ENCODE measurements around the gene SEPTIN12. TPM values are rescaled to one million over a fixed set of nuclear protein-coding genes. Genes with fewer than 3 reads are reported as not detected.

SEPTIN12 gene
- total RNA-seq, 1 experiment from 2014 or later, result not detected

DNA sequence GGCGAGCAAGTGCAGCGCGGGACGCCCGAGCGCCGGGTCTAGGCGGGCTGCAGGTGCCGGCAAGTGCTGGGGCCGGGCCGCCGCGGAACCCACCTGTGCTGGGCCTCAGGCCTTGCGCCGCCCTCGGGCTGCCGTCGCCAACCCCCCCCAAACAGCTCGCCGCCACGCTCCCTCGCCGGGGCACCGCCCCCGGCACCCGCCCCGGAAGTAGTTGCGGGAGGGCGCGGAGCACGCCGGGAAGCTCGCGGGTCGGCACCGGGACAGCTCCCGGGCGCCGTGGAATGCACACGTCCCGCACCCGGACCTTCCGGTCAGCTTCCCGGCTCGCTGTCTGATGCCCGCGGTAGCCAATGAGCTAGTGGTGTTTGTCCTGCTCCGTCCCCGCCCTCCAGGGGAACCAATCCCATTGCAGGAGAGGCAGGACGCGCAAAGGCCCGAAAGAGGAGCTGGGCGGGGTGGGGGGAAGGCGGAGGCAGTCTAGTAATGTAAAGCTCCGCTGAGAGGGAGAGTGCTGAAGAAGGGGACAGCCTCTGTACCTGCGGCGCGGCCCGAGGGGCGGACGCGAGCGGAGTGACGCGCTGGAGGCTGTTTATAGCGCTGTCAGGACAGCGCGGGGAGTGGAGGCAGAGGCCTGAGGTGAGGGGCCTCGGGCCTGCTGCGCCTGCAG is 53.9 kb downstream of the SEPTIN12 start, which contains the start of the genes ANKS3 and DNAAF8:
TSS of gene ANKS3 (minus strand) at position 209 of the 667 bp plus-strand sequence. CDS start 4,122 bp downstream, outside the sequence.
TSS of gene DNAAF8 (plus strand) at position 475 of the 667 bp plus-strand sequence. CDS start 1,978 bp downstream, outside the sequence.
- Histone ChIP-seq H3K36me3 (ENCODE audit: control insufficient read depth, insufficient read depth, low read length) (peaks cover 4% of the 10 kb centered on the region; the same call in 1 of the 2 replicates), H3K27me3 (ENCODE audit: control insufficient read depth, insufficient read depth, low read length) (no peaks in the 10 kb centered on the region), H3K27ac (ENCODE audit: low read length) (peak within 1 kb of the TSS; percentile 86), H3K4me3 (ENCODE audit: low read depth in 2 of 2, low read length in 2 of 2) (peak within 1 kb of the TSS; percentile 75 to 89), H3K9me3 (ENCODE audit: control insufficient read depth, insufficient read depth, low read depth, low read length) (no peaks in the 10 kb centered on the region), H3K4me1 (ENCODE audit: control insufficient read depth, insufficient read depth, low read length) (no peaks in the 10 kb centered on the region)
- DNase-seq (ENCODE audit: low read depth, low spot score) (peak; percentile 78), ATAC-seq (peak; percentile 97)
- intact Hi-C loops (cut with micrococcal nuclease; ENCODE audit: unreplicated experiment), result no loop called here
- ChIA-PET POLR2A (interaction anchor here (0.5 to 0.7 kb wide), 7 partner anchors 119 to 331 kb away, joined by 3 to 8 read pairs (median 5); no protein-coding TSS in a partner anchor), CTCF (interaction anchor here (0.6 to 1.2 kb wide), 2 partner anchors 19 to 51 kb away, joined by 3 to 4 read pairs; no protein-coding TSS in a partner anchor)
- BruUV-seq (replicated peaks), result no TSS peak
- TF ChIP-seq SIN3A (IDR thresholded peaks at IDR 0.05; ENCODE audit: borderline replicate concordance, insufficient read depth, low read depth, low read length), result peak; percentile 96; the same call in 1 of the 2 replicates
- peak; percentile 24; the same call in 1 of the 2 replicates for TF ChIP-seq POLR2AphosphoS5 (IDR thresholded peaks at IDR 0.05; ENCODE audit: low read depth, low read length)
- TF ChIP-seq, protein P1, sequence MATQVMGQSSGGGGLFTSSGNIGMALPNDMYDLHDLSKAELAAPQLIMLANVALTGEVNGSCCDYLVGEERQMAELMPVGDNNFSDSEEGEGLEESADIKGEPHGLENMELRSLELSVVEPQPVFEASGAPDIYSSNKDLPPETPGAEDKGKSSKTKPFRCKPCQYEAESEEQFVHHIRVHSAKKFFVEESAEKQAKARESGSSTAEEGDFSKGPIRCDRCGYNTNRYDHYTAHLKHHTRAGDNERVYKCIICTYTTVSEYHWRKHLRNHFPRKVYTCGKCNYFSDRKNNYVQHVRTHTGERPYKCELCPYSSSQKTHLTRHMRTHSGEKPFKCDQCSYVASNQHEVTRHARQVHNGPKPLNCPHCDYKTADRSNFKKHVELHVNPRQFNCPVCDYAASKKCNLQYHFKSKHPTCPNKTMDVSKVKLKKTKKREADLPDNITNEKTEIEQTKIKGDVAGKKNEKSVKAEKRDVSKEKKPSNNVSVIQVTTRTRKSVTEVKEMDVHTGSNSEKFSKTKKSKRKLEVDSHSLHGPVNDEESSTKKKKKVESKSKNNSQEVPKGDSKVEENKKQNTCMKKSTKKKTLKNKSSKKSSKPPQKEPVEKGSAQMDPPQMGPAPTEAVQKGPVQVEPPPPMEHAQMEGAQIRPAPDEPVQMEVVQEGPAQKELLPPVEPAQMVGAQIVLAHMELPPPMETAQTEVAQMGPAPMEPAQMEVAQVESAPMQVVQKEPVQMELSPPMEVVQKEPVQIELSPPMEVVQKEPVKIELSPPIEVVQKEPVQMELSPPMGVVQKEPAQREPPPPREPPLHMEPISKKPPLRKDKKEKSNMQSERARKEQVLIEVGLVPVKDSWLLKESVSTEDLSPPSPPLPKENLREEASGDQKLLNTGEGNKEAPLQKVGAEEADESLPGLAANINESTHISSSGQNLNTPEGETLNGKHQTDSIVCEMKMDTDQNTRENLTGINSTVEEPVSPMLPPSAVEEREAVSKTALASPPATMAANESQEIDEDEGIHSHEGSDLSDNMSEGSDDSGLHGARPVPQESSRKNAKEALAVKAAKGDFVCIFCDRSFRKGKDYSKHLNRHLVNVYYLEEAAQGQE (IDR thresholded peaks at IDR 0.05; ENCODE audit: insufficient read depth in 1 of 2, low read depth in 2 of 2, low read length in 1 of 2), result peak; percentile 61 to 82; a peak in 3 of 4 replicates
- TF ChIP-seq TCF7L2 (IDR thresholded peaks at IDR 0.05; ENCODE audit: low read depth, low read length), result peak; percentile 74; the same call in 1 of the 2 replicates
- TF ChIP-seq, protein P2, sequence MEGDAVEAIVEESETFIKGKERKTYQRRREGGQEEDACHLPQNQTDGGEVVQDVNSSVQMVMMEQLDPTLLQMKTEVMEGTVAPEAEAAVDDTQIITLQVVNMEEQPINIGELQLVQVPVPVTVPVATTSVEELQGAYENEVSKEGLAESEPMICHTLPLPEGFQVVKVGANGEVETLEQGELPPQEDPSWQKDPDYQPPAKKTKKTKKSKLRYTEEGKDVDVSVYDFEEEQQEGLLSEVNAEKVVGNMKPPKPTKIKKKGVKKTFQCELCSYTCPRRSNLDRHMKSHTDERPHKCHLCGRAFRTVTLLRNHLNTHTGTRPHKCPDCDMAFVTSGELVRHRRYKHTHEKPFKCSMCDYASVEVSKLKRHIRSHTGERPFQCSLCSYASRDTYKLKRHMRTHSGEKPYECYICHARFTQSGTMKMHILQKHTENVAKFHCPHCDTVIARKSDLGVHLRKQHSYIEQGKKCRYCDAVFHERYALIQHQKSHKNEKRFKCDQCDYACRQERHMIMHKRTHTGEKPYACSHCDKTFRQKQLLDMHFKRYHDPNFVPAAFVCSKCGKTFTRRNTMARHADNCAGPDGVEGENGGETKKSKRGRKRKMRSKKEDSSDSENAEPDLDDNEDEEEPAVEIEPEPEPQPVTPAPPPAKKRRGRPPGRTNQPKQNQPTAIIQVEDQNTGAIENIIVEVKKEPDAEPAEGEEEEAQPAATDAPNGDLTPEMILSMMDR (IDR thresholded peaks at IDR 0.05), result no peak
- in situ Hi-C loops (cut with HindIII; ENCODE audit: low pct_unique_long_range_greater_than_20kb, low sequenced_read_pairs), result no loop called here

DNA sequence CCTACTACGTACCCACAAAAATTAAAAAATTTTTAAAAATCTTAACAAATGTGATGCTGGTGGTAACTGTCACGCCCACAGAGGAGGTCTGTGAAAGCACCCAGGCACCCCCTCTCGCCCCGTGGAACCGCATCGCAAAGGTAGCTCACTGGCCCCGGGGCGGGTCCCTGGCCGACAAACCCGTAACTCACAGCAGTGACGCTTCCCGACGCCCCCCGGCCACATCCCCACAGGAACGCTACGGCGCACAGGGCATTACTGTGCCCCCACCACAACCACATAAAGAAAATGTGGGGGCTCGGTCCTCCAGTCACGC is 54.4 kb downstream of the SEPTIN12 start:
- no TSS peak for BruUV-seq (replicated peaks)
- no peaks in the 10 kb centered on the region for H3K27me3 ChIP-seq (ENCODE audit: control insufficient read depth, insufficient read depth, low read length)
- intact Hi-C loops (cut with micrococcal nuclease; ENCODE audit: unreplicated experiment), result no loop called here
- no peaks in the 10 kb centered on the region for H3K9me3 ChIP-seq (ENCODE audit: control insufficient read depth, insufficient read depth, low read depth, low read length)
- CTCF ChIA-PET, result interaction anchor here (1.2 kb wide), 1 partner anchor 51 kb away, joined by 3 read pairs; no protein-coding TSS in a partner anchor
- H3K4me1 ChIP-seq (ENCODE audit: control insufficient read depth, insufficient read depth, low read length), result no peaks in the 10 kb centered on the region
- peak overlapping the region; percentile 75 to 89 for H3K4me3 ChIP-seq (ENCODE audit: low read depth in 2 of 2, low read length in 2 of 2)
- peak overlapping the region; percentile 84 for H3K27ac ChIP-seq (ENCODE audit: low read length)
- POLR2A ChIA-PET, result interaction anchor here (0.5 to 0.7 kb wide), 5 partner anchors 116 to 331 kb away, joined by 3 to 9 read pairs (median 7); no protein-coding TSS in a partner anchor
- TF ChIP-seq, protein P2 (IDR thresholded peaks at IDR 0.05), result no peak
- TF ChIP-seq, protein P1 (IDR thresholded peaks at IDR 0.05; ENCODE audit: insufficient read depth in 1 of 2, low read depth in 2 of 2, low read length in 1 of 2), result no peak
- TF ChIP-seq POLR2AphosphoS5 (IDR thresholded peaks at IDR 0.05; ENCODE audit: low read depth, low read length), result no peak
- TF ChIP-seq SIN3A (IDR thresholded peaks at IDR 0.05; ENCODE audit: borderline replicate concordance, insufficient read depth, low read depth, low read length), result no peak
- no peak for TF ChIP-seq TCF7L2 (IDR thresholded peaks at IDR 0.05; ENCODE audit: low read depth, low read length)
- ATAC-seq, result peak; percentile 15
- peaks cover 4% of the 10 kb centered on the region; the same call in 1 of the 2 replicates for H3K36me3 ChIP-seq (ENCODE audit: control insufficient read depth, insufficient read depth, low read length)
- no peak for DNase-seq (ENCODE audit: low read depth, low spot score)
- in situ Hi-C loops (cut with HindIII; ENCODE audit: low pct_unique_long_range_greater_than_20kb, low sequenced_read_pairs), result no loop called here

All from Panc1 (cell line).